ENCODE data around the gene CDH9.

The CDH9 gene

GRCh38 chr5:27038476-27038875 is at the start of gene CDH9:
TSS of gene CDH9 (minus strand) at chr5:27038586. CDS start at chr5:26988333, 50,253 bp downstream.
- no peak for DNase-seq (ENCODE audit: low read depth in 2 of 2)

GRCh38 chr5:27087747-27088146 is 49.4 kb upstream of the CDH9 start:
- DNase-seq (ENCODE audit: low read depth in 2 of 2), result no peak

- no peak for DNase-seq (ENCODE audit: low read depth in 2 of 2)
Observed at GRCh38 chr5:27083449-27084415, 45.3 kb upstream of the CDH9 start.

GRCh38 chr5:27080147-27080546 is 41.8 kb upstream of the CDH9 start:
- no peak for DNase-seq (ENCODE audit: low read depth in 2 of 2)

GRCh38 chr5:27062451-27062850 is 24.1 kb upstream of the CDH9 start:
- no peak for DNase-seq (ENCODE audit: low read depth in 2 of 2)

- no peak for DNase-seq (ENCODE audit: low read depth in 2 of 2)
Observed at GRCh38 chr5:27048510-27048909, 10.1 kb upstream of the CDH9 start.

GRCh38 chr5:27041372-27041771 is 3.0 kb upstream of the CDH9 start:
- DNase-seq (ENCODE audit: low read depth in 2 of 2), result no peak

GRCh38 chr5:27034565-27034964 is 3.8 kb downstream of the CDH9 start:
- no peak for DNase-seq (ENCODE audit: low read depth in 2 of 2)

- DNase-seq (ENCODE audit: low read depth in 2 of 2), result no peak
Observed at GRCh38 chr5:27026801-27027200, 11.6 kb downstream of the CDH9 start.

- no peak for DNase-seq (ENCODE audit: low read depth in 2 of 2)
Observed at GRCh38 chr5:27026063-27026462, 12.3 kb downstream of the CDH9 start.

GRCh38 chr5:27021471-27021870 is 16.9 kb downstream of the CDH9 start:
- no peak for DNase-seq (ENCODE audit: low read depth in 2 of 2)

- DNase-seq (ENCODE audit: low read depth in 2 of 2), result no peak
Observed at GRCh38 chr5:27020973-27021372, 17.4 kb downstream of the CDH9 start.

- no peak for DNase-seq (ENCODE audit: low read depth in 2 of 2)
Observed at GRCh38 chr5:27015758-27016157, 22.6 kb downstream of the CDH9 start.

- no peak for DNase-seq (ENCODE audit: low read depth in 2 of 2)
Observed at GRCh38 chr5:27011274-27011673, 27.1 kb downstream of the CDH9 start.

- no peak for DNase-seq (ENCODE audit: low read depth in 2 of 2)
Observed at GRCh38 chr5:27010646-27011045, 27.7 kb downstream of the CDH9 start.

GRCh38 chr5:27009540-27009915 is 28.9 kb downstream of the CDH9 start:
- no peak for DNase-seq (ENCODE audit: low read depth in 2 of 2)

- no peak for DNase-seq (ENCODE audit: low read depth in 2 of 2)
Observed at GRCh38 chr5:27008604-27009539, 29.5 kb downstream of the CDH9 start.

- DNase-seq (ENCODE audit: low read depth in 2 of 2), result no peak
Observed at GRCh38 chr5:27007121-27007520, 31.3 kb downstream of the CDH9 start.

- no peak for DNase-seq (ENCODE audit: low read depth in 2 of 2)
Observed at GRCh38 chr5:26986985-26987384, 51.4 kb downstream of the CDH9 start.

- DNase-seq (ENCODE audit: low read depth in 2 of 2), result no peak
Observed at GRCh38 chr5:26981750-26982149, 56.6 kb downstream of the CDH9 start.

GRCh38 chr5:26959290-26959689 is 79.1 kb downstream of the CDH9 start:
- DNase-seq (ENCODE audit: low read depth in 2 of 2), result no peak

- DNase-seq (ENCODE audit: low read depth in 2 of 2), result no peak
Observed at GRCh38 chr5:26955161-26955560, 83.2 kb downstream of the CDH9 start.

GRCh38 chr5:26948921-26949320 is 89.5 kb downstream of the CDH9 start:
- no peak for DNase-seq (ENCODE audit: low read depth in 2 of 2)

Measured in stimulated activated CD8-positive, alpha-beta memory T cell treated with anti-CD3 and anti-CD28 coated beads, Interleukin-7, amount 100 ng/mL, for 4 hours (primary cell).